ENCODE measurements around the gene ASAP2.

The ASAP2 gene

DNA sequence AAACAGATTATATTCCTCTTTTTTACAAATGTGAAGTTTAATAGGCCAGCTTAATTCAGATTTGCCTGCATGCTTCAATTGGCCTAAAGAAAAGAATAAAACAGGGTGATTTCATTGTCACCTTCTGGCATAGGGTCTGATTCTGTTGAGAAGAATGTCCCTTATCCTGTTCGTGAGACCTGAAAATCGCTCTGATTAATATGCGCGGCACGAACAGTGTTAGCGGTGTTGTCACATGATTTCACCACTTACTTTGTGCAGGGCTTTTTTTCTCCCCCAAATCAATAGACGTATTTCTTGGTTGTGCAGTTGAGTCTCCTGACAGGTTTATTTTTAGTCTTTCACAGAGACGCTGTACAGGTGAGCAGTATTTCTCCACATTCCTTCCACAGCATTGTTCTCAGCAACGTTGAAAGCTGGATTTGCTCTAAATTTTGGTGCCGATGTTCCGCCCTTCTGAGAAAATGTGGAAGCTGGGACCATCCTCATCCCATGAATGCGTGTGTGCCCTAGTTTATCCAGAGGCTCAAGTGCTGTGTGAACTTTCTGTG, 134.8 kb downstream of the ASAP2 start:
- DNase-seq (ENCODE audit: low read depth in 2 of 2, low spot score in 1 of 2) = no peak

DNA sequence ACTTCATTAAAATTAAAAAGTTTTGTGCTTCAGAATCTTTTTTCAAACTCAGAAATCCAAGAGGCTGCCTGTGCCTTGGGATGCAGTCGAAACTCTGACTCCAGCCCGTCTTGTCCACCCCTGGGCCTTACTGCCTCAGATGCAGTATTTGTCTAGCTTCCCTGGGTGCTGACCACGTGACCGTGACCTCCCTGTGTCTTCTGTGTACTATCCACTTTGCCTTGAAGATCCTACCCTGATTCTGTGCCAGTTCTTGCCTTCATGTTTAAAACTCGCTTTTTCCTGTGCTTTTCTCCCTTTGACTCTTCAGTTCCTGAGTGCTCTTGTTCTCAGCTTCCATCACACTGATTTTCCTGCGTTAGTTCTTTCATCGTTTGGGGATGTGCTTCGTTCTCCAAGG, 136.0 kb downstream of the ASAP2 start:
- DNase-seq (ENCODE audit: low read depth in 2 of 2, low spot score in 1 of 2) = no peak

DNA sequence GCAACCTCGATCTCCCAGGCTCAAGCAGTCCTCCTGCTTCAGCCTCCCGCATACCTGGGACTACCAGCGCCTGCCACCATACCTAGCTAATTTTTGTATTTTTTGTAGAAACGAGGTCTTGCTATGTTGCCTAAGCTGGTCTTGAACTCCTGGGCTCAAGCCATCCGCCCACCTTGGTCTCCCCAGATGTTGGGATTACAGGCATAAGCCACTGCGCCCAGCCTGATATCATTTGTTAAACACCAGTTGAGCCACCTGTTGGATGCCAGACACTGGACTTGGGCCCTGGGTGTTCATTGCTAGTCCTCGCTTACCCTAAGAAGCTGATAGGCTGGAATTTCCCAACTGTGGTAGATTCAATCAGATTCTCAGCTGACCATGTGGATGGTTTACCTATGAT, 136.9 kb downstream of the ASAP2 start:
- DNase-seq (ENCODE audit: low read depth in 2 of 2, low spot score in 1 of 2) = no peak

DNA sequence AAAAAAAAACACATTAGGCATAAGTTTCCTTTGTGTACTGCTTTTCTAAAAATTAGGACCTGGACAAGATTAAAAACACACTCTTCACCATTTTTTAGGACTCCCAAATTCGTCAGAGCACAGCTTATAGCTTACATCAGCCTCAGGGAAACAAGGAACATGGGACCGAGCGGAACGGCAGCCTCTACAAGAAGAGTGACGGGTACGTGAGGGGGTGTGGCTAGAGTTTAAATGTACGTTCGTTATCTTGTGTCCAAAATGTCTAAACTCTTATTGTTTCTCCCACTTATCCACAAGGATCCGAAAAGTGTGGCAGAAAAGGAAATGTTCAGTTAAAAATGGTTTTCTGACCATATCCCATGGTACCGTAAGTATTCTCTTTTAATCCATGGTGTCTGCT, 137.8 kb downstream of the ASAP2 start:
- DNase-seq (ENCODE audit: low read depth in 2 of 2, low spot score in 1 of 2) = no peak

DNA sequence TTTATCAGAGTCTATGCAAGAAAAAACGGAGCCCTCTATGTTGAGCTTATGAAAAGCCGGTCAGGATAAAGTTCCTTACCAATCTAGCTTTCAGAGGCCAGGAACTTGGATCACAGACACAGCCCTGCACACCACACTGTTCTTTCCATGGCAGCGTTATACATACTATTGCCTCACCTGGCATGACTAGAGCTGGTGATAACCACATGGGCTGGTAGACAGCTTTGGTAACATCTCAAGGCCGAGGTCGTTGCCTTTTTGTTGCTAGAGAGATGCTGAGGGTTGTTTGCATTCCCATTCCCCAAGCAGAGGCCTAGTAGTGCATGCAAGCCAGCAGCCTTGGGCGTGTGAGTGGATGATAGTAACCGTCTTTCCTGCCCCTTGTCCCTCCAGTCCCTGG, 138.7 kb downstream of the ASAP2 start:
- no peak for DNase-seq (ENCODE audit: low read depth in 2 of 2, low spot score in 1 of 2)

DNA sequence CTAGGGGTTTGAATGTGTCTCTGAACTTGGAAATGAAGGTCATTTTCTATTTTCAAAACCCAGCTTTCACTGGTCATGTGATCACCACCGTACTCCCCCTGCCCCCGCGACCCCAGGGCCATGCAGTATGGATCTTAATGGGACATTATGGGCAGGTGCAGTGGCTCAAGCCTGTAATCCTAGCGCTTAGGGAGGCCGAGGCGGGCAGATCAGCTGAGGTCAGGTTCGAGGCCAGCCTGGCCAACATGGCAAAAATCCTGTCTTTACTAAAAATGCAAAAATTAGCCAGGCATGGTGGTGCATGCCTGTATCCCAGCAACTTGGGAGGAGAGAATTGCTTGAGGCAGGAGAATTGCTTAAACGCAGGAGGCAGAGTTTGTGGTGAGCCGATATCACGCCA, 139.4 kb downstream of the ASAP2 start:
- DNase-seq (ENCODE audit: low read depth in 2 of 2, low spot score in 1 of 2) = no peak

DNA sequence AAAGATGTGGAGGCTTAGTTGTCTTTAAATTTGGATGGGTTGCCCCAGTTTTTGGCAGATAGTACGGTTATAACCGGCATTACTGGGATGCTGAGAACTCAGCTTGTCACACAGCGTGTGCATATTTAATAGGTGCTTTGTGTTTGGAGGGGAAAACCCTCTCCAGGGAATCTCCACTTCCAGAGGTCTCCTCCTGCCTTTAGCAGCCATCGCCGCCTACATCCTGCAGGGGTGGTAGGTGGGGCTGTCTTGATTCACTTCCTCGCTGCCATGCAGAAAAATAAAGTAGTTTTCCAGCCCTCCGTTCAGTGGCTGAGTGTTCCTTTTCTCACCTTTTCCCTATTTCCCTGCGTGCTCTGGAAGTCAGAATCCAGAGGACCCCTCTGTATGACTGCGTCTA, 140.3 kb downstream of the ASAP2 start:
- no peak for DNase-seq (ENCODE audit: low read depth in 2 of 2, low spot score in 1 of 2)

DNA sequence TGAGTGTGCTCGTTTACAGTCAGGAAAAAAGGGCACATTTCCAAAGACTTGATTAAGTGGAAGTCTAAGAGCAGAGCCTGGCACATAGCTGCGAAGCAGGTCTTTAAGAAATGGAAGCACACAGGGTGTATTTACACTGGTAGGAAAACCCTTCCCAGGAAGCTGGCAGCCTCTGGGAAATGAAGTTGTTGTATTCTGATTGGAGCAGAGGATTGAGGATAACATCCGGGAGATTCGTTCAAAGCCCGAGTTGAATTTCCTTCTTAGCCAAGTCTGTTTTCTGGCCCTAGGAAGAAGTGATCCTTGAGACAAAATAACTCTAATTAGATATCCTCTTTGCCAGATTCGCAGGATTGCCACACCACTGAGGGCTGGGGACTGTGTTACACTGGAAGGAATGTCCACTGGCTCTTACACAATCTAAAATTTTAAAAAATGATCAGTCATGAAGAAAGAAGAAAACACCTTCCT, 140.8 kb downstream of the ASAP2 start:
- DNase-seq (ENCODE audit: low read depth in 2 of 2, low spot score in 1 of 2) = no peak

DNA sequence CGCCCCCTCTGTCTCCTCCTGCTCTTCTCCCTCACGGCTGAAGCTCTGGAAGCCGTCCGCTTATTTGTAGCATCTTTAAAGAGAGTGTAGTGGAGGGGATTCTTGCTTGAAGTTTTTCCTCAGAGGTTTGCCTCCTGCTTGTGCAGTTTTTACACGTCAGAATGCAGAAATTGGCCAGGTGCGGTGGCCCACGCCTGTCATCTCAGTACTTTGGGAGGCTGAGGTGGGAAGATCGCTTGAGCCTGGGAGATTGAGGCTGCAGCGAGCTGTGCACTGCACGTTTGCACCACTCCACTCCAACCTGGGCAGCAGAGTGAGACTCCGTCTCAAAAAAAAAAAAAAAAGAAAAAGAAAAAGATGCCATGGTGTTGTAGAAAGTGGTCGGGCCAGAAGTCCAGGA, 147.7 kb downstream of the ASAP2 start:
- DNase-seq (ENCODE audit: low read depth in 2 of 2, low spot score in 1 of 2) = no peak

DNA sequence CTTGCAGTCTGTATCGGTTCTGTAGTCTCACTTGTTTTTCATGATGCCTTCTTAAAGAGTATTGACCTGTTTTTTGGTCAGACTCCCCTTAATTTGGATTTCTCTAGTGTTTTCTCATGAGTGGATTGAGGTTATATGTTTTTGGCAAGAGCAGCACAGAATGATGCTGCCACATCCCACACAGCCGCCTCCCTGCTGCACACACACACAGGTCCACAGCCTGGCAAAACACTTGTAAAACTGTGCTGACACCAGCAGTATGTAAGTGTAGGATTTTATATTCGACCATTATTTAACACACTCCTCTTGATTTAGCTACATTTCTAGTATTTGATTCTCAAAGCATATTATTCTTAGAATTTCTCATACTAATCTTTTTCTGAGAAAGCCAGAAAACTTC, 148.7 kb downstream of the ASAP2 start:
- no peak for DNase-seq (ENCODE audit: low read depth in 2 of 2, low spot score in 1 of 2)

DNA sequence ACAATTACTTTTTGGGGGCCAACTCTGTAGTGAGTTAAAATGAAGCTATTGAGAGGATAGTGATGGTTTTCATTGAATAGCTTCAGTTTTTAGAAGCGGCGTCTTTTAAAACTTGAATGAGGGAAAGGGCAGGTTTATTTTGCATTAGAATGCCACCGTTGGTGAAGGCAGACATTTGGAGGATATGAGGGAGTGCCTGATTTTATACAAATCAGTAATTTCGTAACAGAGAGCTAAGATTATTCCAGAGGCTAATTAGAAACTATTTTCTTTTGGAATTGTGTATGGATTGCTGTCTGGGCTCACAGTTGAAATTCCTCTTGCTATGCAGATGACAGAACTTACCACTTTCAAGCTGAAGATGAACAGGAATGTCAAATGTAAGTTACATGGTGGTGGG, 149.1 kb downstream of the ASAP2 start:
- DNase-seq (ENCODE audit: low read depth in 2 of 2, low spot score in 1 of 2) = no peak

DNA sequence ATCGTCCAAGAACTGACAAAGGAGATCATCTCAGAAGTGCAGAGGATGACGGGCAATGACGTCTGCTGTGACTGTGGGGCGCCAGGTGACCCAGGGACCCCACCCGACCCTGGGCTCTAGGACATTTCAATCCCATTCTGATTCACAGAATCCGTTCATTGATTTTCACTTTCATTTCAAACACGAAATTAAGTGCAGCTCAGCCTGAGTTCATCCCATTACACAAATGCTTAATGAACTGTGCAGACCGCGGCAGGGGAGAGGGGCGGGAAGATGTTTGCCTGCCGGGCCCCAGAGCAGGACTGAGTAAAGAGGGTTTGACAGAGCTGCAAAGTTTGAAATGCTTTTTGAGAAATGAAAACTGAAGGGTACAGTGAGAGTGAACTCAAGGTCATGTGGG, 149.6 kb downstream of the ASAP2 start:
- DNase-seq (ENCODE audit: low read depth in 2 of 2, low spot score in 1 of 2) = no peak

DNA sequence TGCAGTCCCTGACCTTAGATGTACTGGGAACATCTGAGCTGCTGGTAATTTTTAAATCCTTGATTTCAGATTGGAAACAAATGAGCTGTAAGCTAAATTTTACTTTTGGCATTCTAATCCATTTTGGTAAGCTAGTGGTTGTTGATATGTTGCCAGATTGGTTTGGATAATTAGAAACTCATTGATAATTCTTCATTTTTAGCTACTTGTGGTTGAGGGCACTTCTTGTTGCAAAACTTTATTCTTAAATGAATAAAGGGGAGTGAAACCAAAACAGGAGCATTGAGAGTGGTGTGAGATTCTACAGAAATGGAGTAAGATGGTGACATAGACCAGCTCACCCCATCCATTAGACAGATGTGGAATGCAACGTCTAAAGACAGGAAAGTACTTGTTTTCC, 152.2 kb downstream of the ASAP2 start:
- DNase-seq (ENCODE audit: low read depth in 2 of 2, low spot score in 1 of 2) = no peak

DNA sequence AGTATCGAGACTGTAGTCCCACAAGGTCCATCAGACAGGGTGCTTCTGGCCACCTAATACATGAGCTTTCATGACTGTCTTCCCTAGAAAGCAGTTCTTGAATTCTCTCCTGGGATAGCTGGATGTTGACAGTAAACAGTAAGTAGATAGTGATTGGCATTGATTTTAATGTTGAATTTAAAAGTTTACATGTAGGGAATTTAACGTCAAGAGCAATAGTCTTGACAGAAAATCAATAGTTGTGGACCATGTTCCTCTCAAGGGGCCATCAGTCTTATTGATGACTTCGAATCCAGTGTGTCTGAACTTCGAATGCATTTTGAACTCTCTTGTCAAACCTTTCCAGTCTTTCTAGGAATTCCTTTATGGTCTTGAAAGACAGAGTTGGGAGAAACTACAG, 152.9 kb downstream of the ASAP2 start:
- DNase-seq (ENCODE audit: low read depth in 2 of 2, low spot score in 1 of 2) = no peak

DNA sequence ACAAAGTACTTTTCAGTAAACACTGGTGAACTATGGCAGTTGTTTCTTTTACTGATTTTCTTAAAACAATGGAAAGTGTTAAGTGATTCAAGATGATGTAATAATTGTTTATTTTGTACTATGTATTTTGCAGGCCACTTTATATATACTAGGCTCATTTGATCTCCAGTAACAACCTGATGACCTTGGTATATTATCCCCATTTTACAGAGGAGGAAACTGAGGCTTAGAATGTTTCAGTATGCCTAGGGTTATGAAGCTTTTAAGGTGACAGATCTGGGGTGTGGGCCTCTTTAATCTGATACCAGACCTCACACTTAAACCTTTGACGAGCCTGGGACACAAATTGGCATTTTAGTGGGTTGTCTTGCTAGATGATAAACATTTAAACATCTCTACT, 153.5 kb downstream of the ASAP2 start:
- DNase-seq (ENCODE audit: low read depth in 2 of 2, low spot score in 1 of 2) = no peak

DNA sequence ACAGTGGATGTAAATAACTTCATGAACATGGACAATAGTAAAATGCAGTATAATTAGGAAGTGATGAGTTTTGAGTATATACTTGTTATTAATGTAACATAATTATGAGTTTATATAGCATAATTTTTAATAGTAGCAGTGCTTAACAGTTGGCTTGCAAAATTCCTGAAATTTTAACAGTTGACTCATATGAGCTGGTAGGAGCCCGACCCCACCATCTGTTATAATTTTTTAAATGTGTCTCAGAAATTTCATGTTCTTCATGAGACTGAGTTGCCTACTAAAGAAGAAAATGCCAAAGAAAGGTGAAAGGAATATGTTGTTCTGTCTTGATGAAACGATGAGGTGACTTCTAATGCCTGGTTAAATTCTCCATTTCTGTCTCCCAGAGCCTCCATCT, 154.1 kb downstream of the ASAP2 start:
- no peak for DNase-seq (ENCODE audit: low read depth in 2 of 2, low spot score in 1 of 2)

DNA sequence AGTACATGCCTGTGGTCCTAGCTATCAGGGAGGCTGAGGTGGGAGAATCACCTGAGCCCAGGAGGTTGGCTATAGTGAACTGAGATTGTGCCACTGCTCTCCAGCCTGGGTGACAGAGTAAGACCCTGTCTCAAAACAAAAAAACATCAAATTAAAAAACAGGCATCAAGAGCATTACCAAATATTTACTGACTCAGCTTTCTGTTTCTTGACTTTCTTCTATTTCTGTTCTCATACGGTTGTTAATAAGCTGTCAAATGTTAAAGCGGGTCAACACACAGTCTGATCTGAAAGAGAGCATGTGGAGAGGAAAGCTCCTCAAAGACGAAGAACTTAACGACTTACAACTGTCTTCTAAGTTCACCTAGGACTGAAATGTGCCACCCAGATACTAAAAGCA, 157.8 kb downstream of the ASAP2 start:
- DNase-seq (ENCODE audit: low read depth in 2 of 2, low spot score in 1 of 2) = no peak

DNA sequence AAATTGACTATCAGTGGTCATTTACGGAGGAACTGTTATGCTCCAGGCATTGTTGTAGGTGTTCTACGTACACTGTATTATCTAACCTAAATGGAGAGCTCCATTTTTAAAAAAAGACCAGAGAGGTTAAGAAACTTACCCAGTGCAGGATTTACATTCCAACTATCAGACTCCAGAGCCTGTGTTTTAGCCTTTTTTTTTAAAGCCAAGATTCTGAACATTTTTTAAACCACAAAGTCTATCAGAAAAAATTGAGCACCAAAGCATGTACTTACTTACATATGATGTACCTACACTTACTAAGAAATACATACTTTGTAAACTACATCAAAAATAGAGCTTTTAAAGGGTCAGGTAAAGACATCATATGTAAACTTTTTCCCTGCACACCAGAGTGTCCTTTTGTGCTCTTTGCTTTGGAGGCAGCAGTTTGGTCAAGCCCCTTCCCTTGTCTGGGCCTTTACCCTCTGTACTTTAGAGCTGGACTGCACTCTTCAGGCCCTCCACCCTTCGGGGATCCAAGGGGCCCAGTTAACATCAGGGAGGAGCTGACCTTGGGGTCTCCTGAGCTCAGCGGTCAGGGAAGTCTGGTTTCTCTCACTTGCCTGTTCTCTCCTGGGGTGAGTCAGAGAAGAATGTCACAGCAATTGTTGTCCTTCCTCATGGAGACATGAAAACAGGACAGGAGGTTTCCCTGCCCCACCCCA, 158.3 kb downstream of the ASAP2 start:
- DNase-seq (ENCODE audit: low read depth in 2 of 2, low spot score in 1 of 2) = no peak

DNA sequence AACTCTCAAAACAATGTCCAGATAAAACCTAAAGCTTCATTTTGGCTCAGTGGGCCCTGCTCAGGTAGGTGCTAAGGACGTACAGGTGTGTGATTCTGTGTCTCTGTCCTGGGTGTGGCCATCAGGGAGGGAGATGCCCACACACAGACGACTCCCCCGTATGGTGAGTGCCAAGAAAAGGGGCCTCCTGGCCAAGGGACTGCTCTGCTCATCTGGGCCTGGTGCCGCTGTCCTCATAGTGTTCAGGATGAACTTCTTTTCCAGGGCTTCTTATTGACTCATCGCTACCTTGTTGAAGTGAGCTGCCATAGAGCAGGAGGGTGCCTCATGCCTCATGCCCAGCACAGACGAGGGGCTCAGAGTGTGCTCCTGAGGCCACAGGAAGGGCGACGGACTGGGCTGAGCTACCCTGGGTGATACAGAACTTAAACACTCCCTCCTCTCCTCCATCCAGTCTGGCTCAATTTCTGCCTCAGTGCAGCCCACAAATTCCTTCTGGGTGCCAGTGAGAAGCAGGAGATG, 158.9 kb downstream of the ASAP2 start:
- no peak for DNase-seq (ENCODE audit: low read depth in 2 of 2, low spot score in 1 of 2)

DNA sequence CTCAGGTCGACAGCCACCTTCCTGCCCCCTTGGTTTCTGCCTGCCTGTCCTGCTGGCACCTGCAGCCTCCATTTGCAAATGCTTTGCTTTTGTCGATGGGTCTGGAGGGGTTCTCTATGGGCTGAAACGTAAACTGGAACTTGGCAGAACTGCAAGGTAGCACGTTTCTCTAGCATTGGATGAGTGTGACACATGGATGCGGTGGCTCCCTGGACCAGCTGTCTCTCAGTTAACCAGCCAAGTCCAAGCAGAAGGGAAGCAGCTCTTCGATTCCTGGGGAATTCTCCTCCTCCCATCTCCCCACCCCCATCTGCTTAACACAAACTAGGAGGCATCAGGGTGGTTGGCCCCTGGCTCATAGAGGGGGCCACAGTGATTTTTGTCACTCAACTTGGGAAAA, 159.4 kb downstream of the ASAP2 start:
- DNase-seq (ENCODE audit: low read depth in 2 of 2, low spot score in 1 of 2) = no peak

DNA sequence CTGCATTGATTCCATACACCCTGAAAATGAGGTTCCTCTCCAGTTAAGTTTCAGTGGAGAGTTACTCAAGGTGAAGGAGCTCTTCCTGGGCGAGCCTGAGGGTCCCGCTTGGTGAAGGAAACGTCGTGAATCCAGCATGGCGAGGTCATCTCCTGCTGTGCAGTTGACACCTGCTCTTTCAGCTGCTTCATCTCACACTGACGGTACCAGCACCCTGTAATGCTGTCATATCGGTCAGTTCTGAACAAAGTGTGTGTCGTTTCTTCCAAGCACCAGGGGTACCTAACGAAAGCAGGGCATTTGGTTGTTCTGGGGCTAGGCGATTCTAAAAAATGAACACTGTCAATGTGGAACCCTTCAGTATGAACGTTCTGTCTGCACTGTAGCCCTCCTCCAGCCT, 164.1 kb downstream of the ASAP2 start:
- no peak for DNase-seq (ENCODE audit: low read depth in 2 of 2, low spot score in 1 of 2)

DNA sequence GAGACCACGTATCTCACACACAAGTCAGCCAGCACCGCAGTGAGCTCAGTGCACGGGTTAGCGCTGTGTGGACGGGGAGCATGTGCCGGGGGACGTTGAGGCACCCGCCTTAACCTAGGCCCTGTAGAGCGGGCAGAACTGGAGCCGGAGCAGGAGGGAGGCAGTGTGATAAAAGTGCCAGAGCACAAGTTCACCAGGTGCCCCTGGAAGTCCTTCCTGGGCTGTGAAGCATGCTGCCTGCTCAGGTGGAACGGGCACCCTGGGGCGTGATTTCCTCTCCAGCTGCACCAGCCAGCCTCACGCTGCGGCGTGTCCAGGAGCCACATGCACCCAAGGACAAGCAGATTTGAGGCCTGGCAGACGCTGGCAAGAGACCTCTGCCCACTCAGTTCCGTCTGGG, 166.4 kb downstream of the ASAP2 start:
- no peak for DNase-seq (ENCODE audit: low read depth in 2 of 2, low spot score in 1 of 2)

DNA sequence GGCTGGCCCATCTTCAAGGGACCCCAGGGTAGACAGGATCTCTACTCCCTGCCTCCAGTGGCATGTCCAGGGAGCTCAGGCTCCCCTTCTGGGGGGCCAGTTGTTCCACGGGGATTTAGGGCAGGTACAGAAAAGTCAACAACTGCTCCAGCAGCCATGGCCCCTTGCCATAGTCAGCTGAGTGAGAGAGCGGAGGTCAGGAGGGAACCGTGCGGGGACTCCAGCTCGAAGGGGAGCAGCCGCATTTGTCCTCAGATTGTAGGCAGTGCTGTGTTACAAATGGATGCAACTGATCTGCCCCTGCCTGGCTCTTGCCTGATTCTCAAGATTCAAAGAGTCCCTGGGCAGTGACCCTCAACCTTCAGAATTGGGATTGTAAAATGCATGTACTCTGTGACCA, 166.9 kb downstream of the ASAP2 start:
- DNase-seq (ENCODE audit: low read depth in 2 of 2, low spot score in 1 of 2) = no peak
